Ishikawa (cell line): ENCODE results near the gene DCC.

Source experiments
- CEBPB ChIP-seq: IDR thresholded peaks from 2 replicates; pipeline ENCODE4 v1.6.1; 2012
- CREB1 ChIP-seq: IDR thresholded peaks from 2 replicates; pipeline ENCODE4 v1.6.1; 2012; ENCODE audit warnings: low read depth
- EGR1 ChIP-seq: IDR thresholded peaks from 2 replicates; pipeline ENCODE4 v1.6.1; 2012
- EP300 ChIP-seq: IDR thresholded peaks from 2 replicates; pipeline ENCODE4 v1.6.1; 2012; ENCODE audit warnings: borderline replicate concordance
- FOXM1 ChIP-seq: IDR thresholded peaks from 2 replicates; pipeline ENCODE4 v1.6.1; 2012; ENCODE audit warnings: low read depth, borderline replicate concordance
- MAX ChIP-seq: IDR thresholded peaks from 2 replicates; pipeline ENCODE4 v1.6.1; 2012
- NFIC ChIP-seq: IDR thresholded peaks from 2 replicates; pipeline ENCODE4 v1.6.1; 2012
- RAD21 ChIP-seq: IDR thresholded peaks from 2 replicates; pipeline ENCODE4 v1.6.1; 2012; ENCODE audit warnings: low read depth
- REST ChIP-seq: IDR thresholded peaks from 2 replicates; pipeline ENCODE4 v1.6.1; 2012; ENCODE audit warnings: low read depth, mild to moderate bottlenecking
- TAF1 ChIP-seq: IDR thresholded peaks from 2 replicates; pipeline ENCODE4 v1.6.1; 2012; ENCODE audit warnings: low read depth, mild to moderate bottlenecking
- TCF12 ChIP-seq: IDR thresholded peaks from 2 replicates; pipeline ENCODE4 v1.6.1; 2012; ENCODE audit warnings: low read depth
- TEAD4 ChIP-seq: IDR thresholded peaks from 2 replicates; pipeline ENCODE4 v1.6.1; 2012
- USF1 ChIP-seq: IDR thresholded peaks from 2 replicates; pipeline ENCODE4 v1.6.1; 2012
- YY1 ChIP-seq: IDR thresholded peaks from 2 replicates; pipeline ENCODE4 v1.6.1; 2012; ENCODE audit warnings: low read depth
- ZBTB7A ChIP-seq: IDR thresholded peaks from 2 replicates; pipeline ENCODE4 v1.6.1; 2012; ENCODE audit warnings: low read depth

DCC gene

GRCh38 chr18:52496426-52496825 lies 156.4 kb downstream of the DCC start:
- TF ChIP-seq REST, result no peak
- no peak for TF ChIP-seq TEAD4
- TF ChIP-seq EGR1, result no peak
- no peak for TF ChIP-seq NFIC
- no peak for TF ChIP-seq MAX
- no peak for TF ChIP-seq CEBPB
- no peak for TF ChIP-seq ZBTB7A
- TF ChIP-seq TCF12, result no peak
- TF ChIP-seq RAD21, result no peak
- TF ChIP-seq FOXM1, result no peak
- no peak for TF ChIP-seq EP300
- TF ChIP-seq USF1, result no peak
- TF ChIP-seq CREB1, result no peak
- no peak for TF ChIP-seq YY1
- no peak for TF ChIP-seq TAF1

- no peak for TF ChIP-seq ZBTB7A
- no peak for TF ChIP-seq FOXM1
- no peak for TF ChIP-seq REST
- no peak for TF ChIP-seq TEAD4
- TF ChIP-seq TCF12, result no peak
- no peak for TF ChIP-seq RAD21
- TF ChIP-seq YY1, result no peak
- no peak for TF ChIP-seq CEBPB
- TF ChIP-seq USF1, result no peak
- TF ChIP-seq NFIC, result no peak
- TF ChIP-seq EP300, result no peak
- no peak for TF ChIP-seq CREB1
These were observed 159.0 kb downstream of the DCC start for GRCh38 chr18:52499016-52499415.

GRCh38 chr18:52499644-52500043 lies 159.6 kb downstream of the DCC start:
- no peak for TF ChIP-seq FOXM1
- no peak for TF ChIP-seq RAD21
- TF ChIP-seq ZBTB7A, result no peak

GRCh38 chr18:52504589-52504988 lies 164.6 kb downstream of the DCC start:
- no peak for TF ChIP-seq TAF1
- no peak for TF ChIP-seq ZBTB7A
- no peak for TF ChIP-seq EP300
- TF ChIP-seq NFIC, result no peak
- TF ChIP-seq CEBPB, result no peak
- TF ChIP-seq TCF12, result no peak
- no peak for TF ChIP-seq CREB1
- no peak for TF ChIP-seq EGR1
- TF ChIP-seq FOXM1, result no peak
- no peak for TF ChIP-seq YY1
- no peak for TF ChIP-seq RAD21
- TF ChIP-seq REST, result no peak
- no peak for TF ChIP-seq USF1
- TF ChIP-seq MAX, result no peak
- no peak for TF ChIP-seq TEAD4
